Effector memory CD4-positive, alpha-beta T cell (primary cell): ENCODE measurements around the gene GNAO1.

Source experiments
- DNase-seq, 3 donors: peaks; one replicate each; pipeline ENCODE4 v3.0.0-alpha.2; 2020
- H3K27ac ChIP-seq: 2 replicates; pipeline ENCODE4 v1.7.0; 2013; ENCODE audit warnings: mild to moderate bottlenecking, low read length, moderate library complexity; ENCODE audit not compliant: insufficient read depth, poor library complexity, severe bottlenecking
- H3K27me3 ChIP-seq: replicated peaks from 2 replicates; pipeline ENCODE4 v1.7.0; 2013; ENCODE audit warnings: mild to moderate bottlenecking, low read length; ENCODE audit not compliant: insufficient read depth, control insufficient read depth, poor library complexity, severe bottlenecking
- H3K36me3 ChIP-seq: 2 replicates; pipeline ENCODE4 v1.7.0; 2013; ENCODE audit warnings: mild to moderate bottlenecking, low read length, moderate library complexity; ENCODE audit not compliant: control insufficient read depth, insufficient read depth
- H3K4me1 ChIP-seq: 2 replicates; pipeline ENCODE4 v1.7.0; 2013; ENCODE audit warnings: low read length, mild to moderate bottlenecking; ENCODE audit not compliant: control insufficient read depth, insufficient read depth, poor library complexity, severe bottlenecking
- H3K4me3 ChIP-seq: 2 replicates; pipeline ENCODE4 v1.7.0; 2013; ENCODE audit warnings: low read length, low read depth, mild to moderate bottlenecking; ENCODE audit not compliant: insufficient read depth, poor library complexity, severe bottlenecking
- H3K9me3 ChIP-seq: 2 replicates; pipeline ENCODE4 v1.7.0; 2013; ENCODE audit warnings: mild to moderate bottlenecking, low read length, moderate library complexity; ENCODE audit not compliant: control insufficient read depth

The GNAO1 gene

GRCh38 chr16:56211435-56211981 lies 20.2 kb downstream of the GNAO1 start:
- Histone ChIP-seq H3K27me3 (no peaks in the 10 kb centered on the region), H3K9me3 (no peaks in the 10 kb centered on the region), H3K36me3 (no peaks in the 10 kb centered on the region), H3K27ac (no peak overlapping the region), H3K4me3 (no peak overlapping the region), H3K4me1 (no peaks in the 10 kb centered on the region)
- DNase-seq = no peak

GRCh38 chr16:56212144-56212543 lies 20.9 kb downstream of the GNAO1 start:
- no peak for DNase-seq
- Histone ChIP-seq H3K4me3 (no peak overlapping the region), H3K27ac (no peak overlapping the region), H3K4me1 (no peaks in the 10 kb centered on the region), H3K27me3 (no peaks in the 10 kb centered on the region), H3K36me3 (no peaks in the 10 kb centered on the region), H3K9me3 (no peaks in the 10 kb centered on the region)

GRCh38 chr16:56221995-56222394 lies 30.7 kb downstream of the GNAO1 start:
- Histone ChIP-seq H3K36me3 (no peaks in the 10 kb centered on the region), H3K9me3 (no peaks in the 10 kb centered on the region), H3K4me3 (no peak overlapping the region), H3K4me1 (peaks cover 18% of the 10 kb centered on the region), H3K27me3 (no peaks in the 10 kb centered on the region), H3K27ac (no peak overlapping the region)
- DNase-seq = no peak

GRCh38 chr16:56222474-56222997 lies 31.2 kb downstream of the GNAO1 start:
- no peaks in the 10 kb centered on the region for H3K36me3 ChIP-seq
- H3K27me3 ChIP-seq = no peaks in the 10 kb centered on the region
- no peak for DNase-seq
- no peak overlapping the region for H3K4me3 ChIP-seq
- H3K27ac ChIP-seq = no peak overlapping the region
- H3K9me3 ChIP-seq = no peaks in the 10 kb centered on the region
- peaks cover 23% of the 10 kb centered on the region for H3K4me1 ChIP-seq

GRCh38 chr16:56225017-56225742 lies 33.9 kb downstream of the GNAO1 start:
- Histone ChIP-seq H3K36me3 (no peaks in the 10 kb centered on the region), H3K4me3 (no peak overlapping the region)
- DNase-seq = no peak

GRCh38 chr16:56226187-56226586 lies 34.9 kb downstream of the GNAO1 start:
- DNase-seq = no peak
- no peak overlapping the region for H3K27ac ChIP-seq
- H3K4me1 ChIP-seq = peaks cover 29% of the 10 kb centered on the region
- H3K27me3 ChIP-seq = no peaks in the 10 kb centered on the region
- H3K9me3 ChIP-seq = no peaks in the 10 kb centered on the region
- no peak overlapping the region for H3K4me3 ChIP-seq
- no peaks in the 10 kb centered on the region for H3K36me3 ChIP-seq

More at GRCh38 chr16:56225017-56225742, 33.9 kb downstream of the GNAO1 start:
- H3K9me3 ChIP-seq = no peaks in the 10 kb centered on the region
- H3K27ac ChIP-seq = no peak overlapping the region
- peaks cover 29% of the 10 kb centered on the region for H3K4me1 ChIP-seq
- no peaks in the 10 kb centered on the region for H3K27me3 ChIP-seq

GRCh38 chr16:56226845-56227525 lies 35.7 kb downstream of the GNAO1 start:
- no peak overlapping the region for H3K4me3 ChIP-seq
- H3K4me1 ChIP-seq = peaks cover 29% of the 10 kb centered on the region
- no peaks in the 10 kb centered on the region for H3K9me3 ChIP-seq
- H3K27ac ChIP-seq = peak overlapping the region; percentile 3
- H3K36me3 ChIP-seq = no peaks in the 10 kb centered on the region
- H3K27me3 ChIP-seq = no peaks in the 10 kb centered on the region
- DNase-seq = no peak

- H3K9me3 ChIP-seq = no peaks in the 10 kb centered on the region
- H3K4me1 ChIP-seq = peaks cover 29% of the 10 kb centered on the region
- H3K27ac ChIP-seq = no peak overlapping the region
- no peak for DNase-seq
- H3K27me3 ChIP-seq = no peaks in the 10 kb centered on the region
- no peaks in the 10 kb centered on the region for H3K36me3 ChIP-seq
- no peak overlapping the region for H3K4me3 ChIP-seq
Measured at GRCh38 chr16:56227936-56228335, 36.6 kb downstream of the GNAO1 start.

- Histone ChIP-seq H3K9me3 (no peaks in the 10 kb centered on the region), H3K4me3 (no peak overlapping the region), H3K27ac (no peak overlapping the region), H3K36me3 (no peaks in the 10 kb centered on the region), H3K27me3 (no peaks in the 10 kb centered on the region), H3K4me1 (peaks cover 29% of the 10 kb centered on the region)
- no peak for DNase-seq
Measured at GRCh38 chr16:56228476-56228875, 37.2 kb downstream of the GNAO1 start.
